ENCODE measurements around the gene ZSCAN5C.

Gene ZSCAN5C

DNA sequence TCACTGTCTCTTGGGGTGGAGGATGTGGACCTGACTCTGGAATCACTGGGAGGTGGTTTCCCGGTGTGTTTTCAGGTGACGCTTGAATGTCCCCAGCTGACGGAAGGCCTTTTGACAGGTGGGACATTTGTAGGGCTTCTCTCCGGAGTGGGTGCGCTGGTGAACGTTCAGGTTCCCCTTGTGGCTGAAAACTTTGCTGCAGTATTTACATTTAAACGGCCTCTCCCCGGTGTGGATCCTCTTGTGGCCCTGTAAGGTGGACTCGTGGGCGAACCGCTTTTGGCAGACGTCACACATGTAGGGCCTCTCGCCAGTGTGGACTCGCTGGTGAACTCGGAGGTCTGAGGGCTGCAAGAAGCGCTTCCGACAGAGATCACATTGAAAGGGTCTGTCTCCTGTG is 12.3 kb upstream of the ZSCAN5C start:
- TF ChIP-seq POLR2AphosphoS5 (IDR thresholded peaks at IDR 0.05; ENCODE audit: low read depth, low read length) (no peak), TAF1 (IDR thresholded peaks at IDR 0.05; ENCODE audit: borderline replicate concordance, insufficient read depth, low read length) (no peak), SIN3A (IDR thresholded peaks at IDR 0.05; ENCODE audit: borderline replicate concordance, insufficient read depth, low read length) (no peak), FOXP2 (optimal IDR thresholded peaks at IDR 0.05; ENCODE audit: borderline replicate concordance, extremely low read depth, extremely low read length, insufficient read depth) (no peak)
- TF ChIP-seq, protein P1, sequence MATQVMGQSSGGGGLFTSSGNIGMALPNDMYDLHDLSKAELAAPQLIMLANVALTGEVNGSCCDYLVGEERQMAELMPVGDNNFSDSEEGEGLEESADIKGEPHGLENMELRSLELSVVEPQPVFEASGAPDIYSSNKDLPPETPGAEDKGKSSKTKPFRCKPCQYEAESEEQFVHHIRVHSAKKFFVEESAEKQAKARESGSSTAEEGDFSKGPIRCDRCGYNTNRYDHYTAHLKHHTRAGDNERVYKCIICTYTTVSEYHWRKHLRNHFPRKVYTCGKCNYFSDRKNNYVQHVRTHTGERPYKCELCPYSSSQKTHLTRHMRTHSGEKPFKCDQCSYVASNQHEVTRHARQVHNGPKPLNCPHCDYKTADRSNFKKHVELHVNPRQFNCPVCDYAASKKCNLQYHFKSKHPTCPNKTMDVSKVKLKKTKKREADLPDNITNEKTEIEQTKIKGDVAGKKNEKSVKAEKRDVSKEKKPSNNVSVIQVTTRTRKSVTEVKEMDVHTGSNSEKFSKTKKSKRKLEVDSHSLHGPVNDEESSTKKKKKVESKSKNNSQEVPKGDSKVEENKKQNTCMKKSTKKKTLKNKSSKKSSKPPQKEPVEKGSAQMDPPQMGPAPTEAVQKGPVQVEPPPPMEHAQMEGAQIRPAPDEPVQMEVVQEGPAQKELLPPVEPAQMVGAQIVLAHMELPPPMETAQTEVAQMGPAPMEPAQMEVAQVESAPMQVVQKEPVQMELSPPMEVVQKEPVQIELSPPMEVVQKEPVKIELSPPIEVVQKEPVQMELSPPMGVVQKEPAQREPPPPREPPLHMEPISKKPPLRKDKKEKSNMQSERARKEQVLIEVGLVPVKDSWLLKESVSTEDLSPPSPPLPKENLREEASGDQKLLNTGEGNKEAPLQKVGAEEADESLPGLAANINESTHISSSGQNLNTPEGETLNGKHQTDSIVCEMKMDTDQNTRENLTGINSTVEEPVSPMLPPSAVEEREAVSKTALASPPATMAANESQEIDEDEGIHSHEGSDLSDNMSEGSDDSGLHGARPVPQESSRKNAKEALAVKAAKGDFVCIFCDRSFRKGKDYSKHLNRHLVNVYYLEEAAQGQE (IDR thresholded peaks at IDR 0.05; ENCODE audit: insufficient read depth in 1 of 2, low read depth in 2 of 2, low read length in 2 of 2) = no peak

DNA sequence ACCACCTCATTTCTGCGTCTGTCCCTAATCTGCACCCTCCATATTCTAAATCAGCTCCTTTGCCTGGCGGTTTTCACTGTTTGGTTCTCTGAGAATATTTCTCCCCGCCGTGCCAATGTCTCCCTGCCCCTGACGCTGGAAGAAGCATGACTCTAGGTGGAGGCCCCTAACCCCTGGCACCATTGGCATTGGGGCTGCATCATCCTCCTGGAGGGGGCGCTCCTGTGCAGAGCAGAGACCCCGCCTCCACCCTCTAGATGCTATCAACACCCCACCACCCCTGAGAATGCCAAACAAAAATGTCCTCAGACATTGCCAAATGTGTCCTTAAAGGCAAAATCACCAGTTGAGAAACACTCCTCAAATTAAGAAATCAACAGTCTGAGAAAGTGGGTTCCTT is 11.0 kb upstream of the ZSCAN5C start:
- TF ChIP-seq FOXP2 (optimal IDR thresholded peaks at IDR 0.05; ENCODE audit: borderline replicate concordance, extremely low read depth, extremely low read length, insufficient read depth) (no peak), POLR2AphosphoS5 (IDR thresholded peaks at IDR 0.05; ENCODE audit: low read depth, low read length) (no peak), TAF1 (IDR thresholded peaks at IDR 0.05; ENCODE audit: borderline replicate concordance, insufficient read depth, low read length) (no peak), SIN3A (IDR thresholded peaks at IDR 0.05; ENCODE audit: borderline replicate concordance, insufficient read depth, low read length) (no peak)
- TF ChIP-seq, protein P1 (IDR thresholded peaks at IDR 0.05; ENCODE audit: insufficient read depth in 1 of 2, low read depth in 2 of 2, low read length in 2 of 2) = no peak

DNA sequence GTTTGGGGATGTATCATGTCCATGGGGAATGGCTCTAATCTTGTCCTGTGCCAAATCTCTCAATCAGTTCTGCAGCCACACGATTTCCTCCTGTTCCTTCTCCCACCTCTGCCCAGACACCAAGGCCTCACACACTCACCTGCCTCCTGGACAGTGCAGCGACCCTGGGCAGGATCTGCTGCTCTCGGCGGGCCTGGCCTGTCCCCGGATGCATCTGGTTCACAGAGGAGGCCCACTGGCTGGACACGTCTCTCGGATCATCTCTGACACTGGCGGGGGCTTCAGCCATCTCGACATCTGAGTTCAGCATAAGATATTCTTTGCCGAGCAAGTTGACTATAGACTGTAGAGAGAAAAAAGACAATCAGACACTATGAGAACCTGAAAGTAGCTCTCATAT is 10.4 kb upstream of the ZSCAN5C start:
- TF ChIP-seq FOXP2 (optimal IDR thresholded peaks at IDR 0.05; ENCODE audit: borderline replicate concordance, extremely low read depth, extremely low read length, insufficient read depth) (no peak), POLR2AphosphoS5 (IDR thresholded peaks at IDR 0.05; ENCODE audit: low read depth, low read length) (no peak), SIN3A (IDR thresholded peaks at IDR 0.05; ENCODE audit: borderline replicate concordance, insufficient read depth, low read length) (no peak), TAF1 (IDR thresholded peaks at IDR 0.05; ENCODE audit: borderline replicate concordance, insufficient read depth, low read length) (no peak)
- TF ChIP-seq, protein P1 (IDR thresholded peaks at IDR 0.05; ENCODE audit: insufficient read depth in 1 of 2, low read depth in 2 of 2, low read length in 2 of 2) = no peak

DNA sequence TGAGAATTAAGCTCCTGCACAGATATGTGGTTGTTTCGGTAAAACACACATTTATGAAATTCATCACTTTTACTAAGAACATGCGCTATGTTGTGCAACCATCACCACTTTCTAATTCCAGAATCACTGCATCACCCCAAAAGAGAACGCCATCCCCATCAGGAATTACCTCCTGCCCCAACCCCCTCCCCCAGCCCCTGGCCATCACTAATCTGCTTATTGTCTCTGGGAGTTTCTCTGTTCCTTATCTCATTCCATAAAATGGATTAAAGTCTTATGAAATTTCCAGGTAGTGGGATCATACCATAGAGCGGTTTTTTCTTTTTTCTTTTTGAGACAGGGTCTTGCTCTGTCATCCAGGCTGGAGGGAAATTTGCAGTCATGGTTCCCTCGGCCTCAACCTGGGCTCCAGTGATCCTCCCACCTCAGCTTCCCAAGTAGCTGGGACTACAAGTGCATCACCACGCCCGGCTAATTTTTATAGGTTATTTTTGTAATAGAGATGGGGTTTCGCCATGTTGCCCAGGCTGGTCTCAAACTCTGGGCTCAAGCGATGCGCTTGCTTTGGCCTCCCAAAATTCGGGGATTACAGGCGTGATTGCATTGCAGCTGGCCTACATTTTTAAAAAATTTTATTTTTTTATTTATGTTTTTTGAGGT is 8.0 kb upstream of the ZSCAN5C start:
- TF ChIP-seq, protein P1 (IDR thresholded peaks at IDR 0.05; ENCODE audit: insufficient read depth in 1 of 2, low read depth in 2 of 2, low read length in 2 of 2) = no peak
- TF ChIP-seq POLR2AphosphoS5 (IDR thresholded peaks at IDR 0.05; ENCODE audit: low read depth, low read length) (no peak), SIN3A (IDR thresholded peaks at IDR 0.05; ENCODE audit: borderline replicate concordance, insufficient read depth, low read length) (no peak), TAF1 (IDR thresholded peaks at IDR 0.05; ENCODE audit: borderline replicate concordance, insufficient read depth, low read length) (no peak), FOXP2 (optimal IDR thresholded peaks at IDR 0.05; ENCODE audit: borderline replicate concordance, extremely low read depth, extremely low read length, insufficient read depth) (no peak)
